ENCODE measurements around the gene ZNF277. TPM values are rescaled to one million over a fixed set of nuclear protein-coding genes. Genes with fewer than 3 reads are reported as not detected.

ZNF277 gene
- polyA plus RNA-seq, 1 donor (not counting 4 experiments of a cell fraction or from before 2014, with no cell fraction given): 20.2 TPM

DNA sequence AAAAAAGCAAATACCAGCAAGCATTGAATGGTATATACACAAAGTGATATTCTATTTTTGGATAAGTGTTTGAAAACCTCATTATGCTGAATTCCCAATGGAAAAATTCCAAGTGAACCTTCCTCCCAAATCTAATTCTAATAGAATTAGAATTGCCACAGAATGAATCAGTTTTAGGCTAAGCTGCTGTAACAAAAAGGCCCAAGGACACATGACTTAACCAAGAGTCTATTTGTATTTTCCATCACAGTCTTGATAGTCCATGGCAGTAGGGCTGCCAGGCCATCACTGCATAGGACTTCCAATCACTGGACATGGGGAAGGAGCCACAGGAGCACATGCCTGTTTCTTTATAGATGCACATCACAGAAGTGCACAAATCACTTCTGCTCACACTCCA is 152.6 kb downstream of the ZNF277 start:
- no peak overlapping the region for H3K9ac ChIP-seq (ENCODE audit: control insufficient read depth, extremely low read depth, insufficient read depth, low read length)
- H4K20me1 ChIP-seq (ENCODE audit: control insufficient read depth, extremely low read depth, insufficient read depth, low read length): no peaks in the 10 kb centered on the region
- TF ChIP-seq, protein P1, sequence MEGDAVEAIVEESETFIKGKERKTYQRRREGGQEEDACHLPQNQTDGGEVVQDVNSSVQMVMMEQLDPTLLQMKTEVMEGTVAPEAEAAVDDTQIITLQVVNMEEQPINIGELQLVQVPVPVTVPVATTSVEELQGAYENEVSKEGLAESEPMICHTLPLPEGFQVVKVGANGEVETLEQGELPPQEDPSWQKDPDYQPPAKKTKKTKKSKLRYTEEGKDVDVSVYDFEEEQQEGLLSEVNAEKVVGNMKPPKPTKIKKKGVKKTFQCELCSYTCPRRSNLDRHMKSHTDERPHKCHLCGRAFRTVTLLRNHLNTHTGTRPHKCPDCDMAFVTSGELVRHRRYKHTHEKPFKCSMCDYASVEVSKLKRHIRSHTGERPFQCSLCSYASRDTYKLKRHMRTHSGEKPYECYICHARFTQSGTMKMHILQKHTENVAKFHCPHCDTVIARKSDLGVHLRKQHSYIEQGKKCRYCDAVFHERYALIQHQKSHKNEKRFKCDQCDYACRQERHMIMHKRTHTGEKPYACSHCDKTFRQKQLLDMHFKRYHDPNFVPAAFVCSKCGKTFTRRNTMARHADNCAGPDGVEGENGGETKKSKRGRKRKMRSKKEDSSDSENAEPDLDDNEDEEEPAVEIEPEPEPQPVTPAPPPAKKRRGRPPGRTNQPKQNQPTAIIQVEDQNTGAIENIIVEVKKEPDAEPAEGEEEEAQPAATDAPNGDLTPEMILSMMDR (optimal IDR thresholded peaks at IDR 0.05 in 1 of 3, IDR thresholded peaks at IDR 0.05 in 1 of 3, conservative IDR thresholded peaks at IDR 0.05 in 1 of 3; ENCODE audit: extremely low read depth in 1 of 3, insufficient read depth in 2 of 3, low read length in 3 of 3): no peak
- TF ChIP-seq EZH2 (IDR thresholded peaks at IDR 0.05; ENCODE audit: low read length): no peak
- H2AFZ ChIP-seq (ENCODE audit: control insufficient read depth, low read length): no peak overlapping the region
- H3K4me2 ChIP-seq (ENCODE audit: control insufficient read depth, extremely low read depth, insufficient read depth, low read depth, low read length): no peak overlapping the region
- H3K36me3 ChIP-seq (ENCODE audit: control insufficient read depth in 2 of 2, extremely low read depth in 1 of 2, insufficient read depth in 2 of 2, low read length in 2 of 2): no peaks in the 10 kb centered on the region
- H3K27me3 ChIP-seq (ENCODE audit: control insufficient read depth, extremely low read depth, insufficient read depth, low read length): no peaks in the 10 kb centered on the region
- no peaks in the 10 kb centered on the region for H3K4me1 ChIP-seq (ENCODE audit: control insufficient read depth, extremely low read depth, insufficient read depth, low read length)
- dilution Hi-C loops (cut with MboI; ENCODE audit: extremely low pct_ligation_motif_present, low sequenced_read_pairs): no loop called here
- no peak overlapping the region for H3K4me3 ChIP-seq (ENCODE audit: control insufficient read depth in 2 of 3, extremely low read depth in 1 of 3, insufficient read depth in 2 of 3, low read depth in 1 of 3, low read length in 3 of 3)
- H3K27ac ChIP-seq (ENCODE audit: control insufficient read depth, insufficient read depth, low read length): no peak overlapping the region
- no peaks in the 10 kb centered on the region for H3K9me1 ChIP-seq (ENCODE audit: control insufficient read depth, extremely low read depth, insufficient read depth, low read length)
- no peaks in the 10 kb centered on the region for H3K79me2 ChIP-seq (ENCODE audit: control insufficient read depth, insufficient read depth, low read length)
- DNase-seq (ENCODE audit: low read depth, low spot score) (no peak), FAIRE-seq (no peak)
- H3K9me3 ChIP-seq (ENCODE audit: control insufficient read depth, low read depth, low read length): no peaks in the 10 kb centered on the region

- DNase-seq (ENCODE audit: low read depth, low spot score) (no peak), FAIRE-seq (no peak)
- H3K4me2 ChIP-seq (ENCODE audit: control insufficient read depth, extremely low read depth, insufficient read depth, low read depth, low read length): no peak overlapping the region
- no peaks in the 10 kb centered on the region for H3K27me3 ChIP-seq (ENCODE audit: control insufficient read depth, extremely low read depth, insufficient read depth, low read length)
- dilution Hi-C loops (cut with MboI; ENCODE audit: extremely low pct_ligation_motif_present, low sequenced_read_pairs): no loop called here
- no peaks in the 10 kb centered on the region for H3K4me1 ChIP-seq (ENCODE audit: control insufficient read depth, extremely low read depth, insufficient read depth, low read length)
- H3K9ac ChIP-seq (ENCODE audit: control insufficient read depth, extremely low read depth, insufficient read depth, low read length): no peak overlapping the region
- H3K27ac ChIP-seq (ENCODE audit: control insufficient read depth, insufficient read depth, low read length): no peak overlapping the region
- H4K20me1 ChIP-seq (ENCODE audit: control insufficient read depth, extremely low read depth, insufficient read depth, low read length): no peaks in the 10 kb centered on the region
- no peaks in the 10 kb centered on the region for H3K79me2 ChIP-seq (ENCODE audit: control insufficient read depth, insufficient read depth, low read length)
- no peaks in the 10 kb centered on the region for H3K9me3 ChIP-seq (ENCODE audit: control insufficient read depth, low read depth, low read length)
- no peak for TF ChIP-seq EZH2 (IDR thresholded peaks at IDR 0.05; ENCODE audit: low read length)
- TF ChIP-seq, protein P1 (optimal IDR thresholded peaks at IDR 0.05 in 1 of 3, IDR thresholded peaks at IDR 0.05 in 1 of 3, conservative IDR thresholded peaks at IDR 0.05 in 1 of 3; ENCODE audit: extremely low read depth in 1 of 3, insufficient read depth in 2 of 3, low read length in 3 of 3): no peak
- no peak overlapping the region for H2AFZ ChIP-seq (ENCODE audit: control insufficient read depth, low read length)
- H3K36me3 ChIP-seq (ENCODE audit: control insufficient read depth in 2 of 2, extremely low read depth in 1 of 2, insufficient read depth in 2 of 2, low read length in 2 of 2): no peaks in the 10 kb centered on the region
- H3K4me3 ChIP-seq (ENCODE audit: control insufficient read depth in 2 of 3, extremely low read depth in 1 of 3, insufficient read depth in 2 of 3, low read depth in 1 of 3, low read length in 3 of 3): no peak overlapping the region
- H3K9me1 ChIP-seq (ENCODE audit: control insufficient read depth, extremely low read depth, insufficient read depth, low read length): no peaks in the 10 kb centered on the region
Measured at GRCh38 chr7:112360681-112361080, 154.2 kb downstream of the ZNF277 start.
